ENCODE data around the gene ABHD11. TPM values are rescaled to one million over a fixed set of nuclear protein-coding genes. Genes with fewer than 3 reads are reported as not detected.

The ABHD11 gene
- polyA plus RNA-seq, 1 donor (not counting 4 experiments of a cell fraction or from before 2014, with no cell fraction given), result 11.3 TPM

GRCh38 chr7:73707045-73707631 is 31.5 kb downstream of the ABHD11 start:
- H3K27ac ChIP-seq (ENCODE audit: control insufficient read depth, insufficient read depth, low read length), result no peak overlapping the region

GRCh38 chr7:73706126-73707044 is 32.2 kb downstream of the ABHD11 start:
- Histone ChIP-seq H3K4me1 (ENCODE audit: control insufficient read depth, extremely low read depth, insufficient read depth, low read length) (peaks cover 34% of the 10 kb centered on the region), H3K9me3 (ENCODE audit: control insufficient read depth, low read depth, low read length) (no peaks in the 10 kb centered on the region), H3K4me2 (ENCODE audit: control insufficient read depth, extremely low read depth, insufficient read depth, low read depth, low read length) (peak overlapping the region; percentile 1), H3K79me2 (ENCODE audit: control insufficient read depth, insufficient read depth, low read length) (peaks cover 24% of the 10 kb centered on the region), H3K36me3 (ENCODE audit: control insufficient read depth in 2 of 2, extremely low read depth in 1 of 2, insufficient read depth in 2 of 2, low read length in 2 of 2) (peaks cover 29 to 54% of the 10 kb centered on the region in 2 experiments), H3K9me1 (ENCODE audit: control insufficient read depth, extremely low read depth, insufficient read depth, low read length) (peaks cover 2% of the 10 kb centered on the region), H3K27ac (ENCODE audit: control insufficient read depth, insufficient read depth, low read length) (no peak overlapping the region), H3K4me3 (ENCODE audit: control insufficient read depth in 2 of 3, extremely low read depth in 1 of 3, insufficient read depth in 2 of 3, low read depth in 1 of 3, low read length in 3 of 3) (no peak overlapping the region), H2AFZ (ENCODE audit: control insufficient read depth, low read length) (no peak overlapping the region), H4K20me1 (ENCODE audit: control insufficient read depth, extremely low read depth, insufficient read depth, low read length) (peaks cover 47% of the 10 kb centered on the region), H3K27me3 (ENCODE audit: control insufficient read depth, extremely low read depth, insufficient read depth, low read length) (no peaks in the 10 kb centered on the region), H3K9ac (ENCODE audit: control insufficient read depth, extremely low read depth, insufficient read depth, low read length) (no peak overlapping the region)
- TF ChIP-seq CTCF (optimal IDR thresholded peaks at IDR 0.05 in 1 of 3, IDR thresholded peaks at IDR 0.05 in 1 of 3, conservative IDR thresholded peaks at IDR 0.05 in 1 of 3; ENCODE audit: extremely low read depth in 1 of 3, insufficient read depth in 2 of 3, low read length in 3 of 3) (no peak), EZH2 (IDR thresholded peaks at IDR 0.05; ENCODE audit: low read length) (no peak)
- DNase-seq (ENCODE audit: low read depth, low spot score) (no peak), FAIRE-seq (no peak)
- dilution Hi-C loops (cut with MboI; ENCODE audit: extremely low pct_ligation_motif_present, low sequenced_read_pairs), result no loop called here

More at GRCh38 chr7:73707045-73707631, 31.5 kb downstream of the ABHD11 start:
- Histone ChIP-seq H3K36me3 (ENCODE audit: control insufficient read depth in 2 of 2, extremely low read depth in 1 of 2, insufficient read depth in 2 of 2, low read length in 2 of 2) (peaks cover 25 to 46% of the 10 kb centered on the region in 2 experiments), H4K20me1 (ENCODE audit: control insufficient read depth, extremely low read depth, insufficient read depth, low read length) (peaks cover 55% of the 10 kb centered on the region), H3K27me3 (ENCODE audit: control insufficient read depth, extremely low read depth, insufficient read depth, low read length) (no peaks in the 10 kb centered on the region), H3K4me1 (ENCODE audit: control insufficient read depth, extremely low read depth, insufficient read depth, low read length) (peaks cover 34% of the 10 kb centered on the region), H3K4me2 (ENCODE audit: control insufficient read depth, extremely low read depth, insufficient read depth, low read depth, low read length) (no peak overlapping the region), H3K9me1 (ENCODE audit: control insufficient read depth, extremely low read depth, insufficient read depth, low read length) (peaks cover 6% of the 10 kb centered on the region), H3K79me2 (ENCODE audit: control insufficient read depth, insufficient read depth, low read length) (peaks cover 32% of the 10 kb centered on the region), H3K4me3 (ENCODE audit: control insufficient read depth in 2 of 3, extremely low read depth in 1 of 3, insufficient read depth in 2 of 3, low read depth in 1 of 3, low read length in 3 of 3) (no peak overlapping the region), H2AFZ (ENCODE audit: control insufficient read depth, low read length) (no peak overlapping the region), H3K9me3 (ENCODE audit: control insufficient read depth, low read depth, low read length) (no peaks in the 10 kb centered on the region), H3K9ac (ENCODE audit: control insufficient read depth, extremely low read depth, insufficient read depth, low read length) (no peak overlapping the region)
- DNase-seq (ENCODE audit: low read depth, low spot score), result no peak
- TF ChIP-seq EZH2 (IDR thresholded peaks at IDR 0.05; ENCODE audit: low read length) (no peak), CTCF (optimal IDR thresholded peaks at IDR 0.05 in 1 of 3, IDR thresholded peaks at IDR 0.05 in 1 of 3, conservative IDR thresholded peaks at IDR 0.05 in 1 of 3; ENCODE audit: extremely low read depth in 1 of 3, insufficient read depth in 2 of 3, low read length in 3 of 3) (no peak)
- dilution Hi-C loops (cut with MboI; ENCODE audit: extremely low pct_ligation_motif_present, low sequenced_read_pairs), result no loop called here
- FAIRE-seq, result no peak
